Measurements from ENCODE around the gene KCTD16.

Gene KCTD16

GRCh38 chr5:144167998-144168397 is 2.7 kb upstream of the KCTD16 start:
- DNase-seq, result no peak
- Histone ChIP-seq H3K9me3 (ENCODE audit: severe bottlenecking) (no peaks in the 10 kb centered on the region), H3K27me3 (ENCODE audit: insufficient read depth, low read depth, severe bottlenecking) (no peaks in the 10 kb centered on the region), H3K4me3 (ENCODE audit: low read depth, low read length) (no peak overlapping the region), H3K36me3 (peaks cover 48% of the 10 kb centered on the region), H3K27ac (no peak overlapping the region)
- TF ChIP-seq, protein P1, sequence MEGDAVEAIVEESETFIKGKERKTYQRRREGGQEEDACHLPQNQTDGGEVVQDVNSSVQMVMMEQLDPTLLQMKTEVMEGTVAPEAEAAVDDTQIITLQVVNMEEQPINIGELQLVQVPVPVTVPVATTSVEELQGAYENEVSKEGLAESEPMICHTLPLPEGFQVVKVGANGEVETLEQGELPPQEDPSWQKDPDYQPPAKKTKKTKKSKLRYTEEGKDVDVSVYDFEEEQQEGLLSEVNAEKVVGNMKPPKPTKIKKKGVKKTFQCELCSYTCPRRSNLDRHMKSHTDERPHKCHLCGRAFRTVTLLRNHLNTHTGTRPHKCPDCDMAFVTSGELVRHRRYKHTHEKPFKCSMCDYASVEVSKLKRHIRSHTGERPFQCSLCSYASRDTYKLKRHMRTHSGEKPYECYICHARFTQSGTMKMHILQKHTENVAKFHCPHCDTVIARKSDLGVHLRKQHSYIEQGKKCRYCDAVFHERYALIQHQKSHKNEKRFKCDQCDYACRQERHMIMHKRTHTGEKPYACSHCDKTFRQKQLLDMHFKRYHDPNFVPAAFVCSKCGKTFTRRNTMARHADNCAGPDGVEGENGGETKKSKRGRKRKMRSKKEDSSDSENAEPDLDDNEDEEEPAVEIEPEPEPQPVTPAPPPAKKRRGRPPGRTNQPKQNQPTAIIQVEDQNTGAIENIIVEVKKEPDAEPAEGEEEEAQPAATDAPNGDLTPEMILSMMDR (IDR thresholded peaks at IDR 0.05; ENCODE audit: low read depth, low read length), result no peak

DNA sequence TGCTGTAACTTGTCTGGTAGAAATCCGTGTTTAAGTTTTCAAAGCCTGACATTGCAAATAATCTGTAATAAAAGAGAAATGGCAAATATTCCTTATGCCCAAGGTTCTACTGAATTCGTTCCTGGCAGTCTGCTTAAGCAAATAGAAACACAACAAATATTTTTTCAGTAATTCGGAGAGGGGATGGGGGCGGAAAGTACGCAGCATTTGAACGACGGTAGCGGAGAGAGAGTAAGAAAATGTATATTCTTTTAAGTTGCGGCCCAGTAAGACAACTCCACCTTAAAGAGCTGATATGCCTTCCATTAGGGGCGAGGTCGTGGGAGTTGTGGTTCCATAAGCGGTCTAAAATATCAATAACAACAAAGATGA is 783 bp upstream of the KCTD16 start:
- TF ChIP-seq, protein P1 (IDR thresholded peaks at IDR 0.05; ENCODE audit: low read depth, low read length), result no peak
- DNase-seq, result no peak
- Histone ChIP-seq H3K9me3 (ENCODE audit: severe bottlenecking) (no peaks in the 10 kb centered on the region), H3K36me3 (peaks cover 33% of the 10 kb centered on the region), H3K27ac (peak overlapping the region; percentile 79), H3K4me3 (ENCODE audit: low read depth, low read length) (peak overlapping the region; percentile 99), H3K27me3 (ENCODE audit: insufficient read depth, low read depth, severe bottlenecking) (no peaks in the 10 kb centered on the region)

DNA sequence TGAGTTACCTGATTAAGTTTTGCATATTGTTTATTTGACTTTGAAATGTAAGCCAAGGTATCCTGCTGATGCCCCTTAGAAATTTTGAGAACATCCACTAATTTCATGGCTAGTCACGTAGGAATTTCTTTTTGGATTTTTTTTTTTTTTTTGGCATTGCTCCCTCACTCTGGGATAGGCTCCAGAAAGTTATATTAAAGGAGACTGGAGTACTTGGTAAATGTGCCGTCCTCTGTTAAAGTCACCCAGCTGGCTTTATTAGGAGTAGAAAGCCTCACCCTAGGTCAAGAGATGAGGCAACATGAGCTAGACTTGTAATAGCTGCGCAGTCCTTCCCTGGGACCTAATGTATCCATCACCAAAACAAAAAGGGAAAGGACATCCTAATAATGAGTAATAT is 3.1 kb downstream of the KCTD16 start:
- H3K27ac ChIP-seq, result no peak overlapping the region
- peaks cover 4% of the 10 kb centered on the region for H3K36me3 ChIP-seq
- H3K27me3 ChIP-seq (ENCODE audit: insufficient read depth, low read depth, severe bottlenecking), result no peaks in the 10 kb centered on the region
- H3K9me3 ChIP-seq (ENCODE audit: severe bottlenecking), result no peaks in the 10 kb centered on the region
- DNase-seq, result no peak
- TF ChIP-seq, protein P1 (IDR thresholded peaks at IDR 0.05; ENCODE audit: low read depth, low read length), result no peak
- H3K4me3 ChIP-seq (ENCODE audit: low read depth, low read length), result no peak overlapping the region

DNA sequence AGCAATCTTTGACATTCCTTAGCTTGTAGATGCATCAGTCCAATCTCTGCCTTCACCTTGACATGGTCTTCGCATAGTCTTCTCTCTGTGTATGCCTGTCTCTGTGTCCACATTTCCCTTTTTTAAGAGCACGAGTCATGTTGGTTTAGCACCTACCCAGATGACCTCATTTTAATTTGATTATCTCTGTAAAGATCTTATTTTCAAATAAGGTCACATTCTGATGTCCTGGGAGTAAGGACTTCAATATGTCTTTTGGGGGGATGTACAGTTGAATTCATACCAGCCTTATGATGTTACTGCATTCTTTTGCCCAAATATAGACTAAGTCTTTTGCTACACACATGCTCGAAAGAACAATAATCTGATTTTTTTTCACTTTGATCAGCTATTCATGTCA is 6.9 kb downstream of the KCTD16 start:
- no peak for DNase-seq
- TF ChIP-seq, protein P1 (IDR thresholded peaks at IDR 0.05; ENCODE audit: low read depth, low read length), result no peak
- H3K9me3 ChIP-seq (ENCODE audit: severe bottlenecking), result no peaks in the 10 kb centered on the region
- no peaks in the 10 kb centered on the region for H3K36me3 ChIP-seq
- H3K27ac ChIP-seq, result no peak overlapping the region
- H3K4me3 ChIP-seq (ENCODE audit: low read depth, low read length), result no peak overlapping the region
- no peaks in the 10 kb centered on the region for H3K27me3 ChIP-seq (ENCODE audit: insufficient read depth, low read depth, severe bottlenecking)

DNA sequence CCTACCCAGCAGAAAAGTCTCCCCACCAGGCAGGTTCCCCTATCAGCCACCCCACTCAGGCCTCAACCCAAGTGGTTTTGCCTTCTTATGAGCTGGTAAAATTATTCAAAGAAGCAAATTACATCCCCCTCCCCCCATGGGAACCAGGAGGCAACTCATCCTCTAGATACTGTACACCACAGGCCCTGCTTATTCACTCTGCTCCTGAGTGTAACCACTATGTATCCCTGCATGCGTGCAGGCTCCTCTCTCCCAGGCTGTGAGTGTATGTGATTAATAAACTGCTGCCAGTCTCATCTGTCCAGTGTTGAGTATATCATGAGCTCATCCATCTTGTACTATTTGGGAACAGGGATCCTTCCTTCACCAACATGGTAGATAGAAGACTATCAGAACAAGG is 8.6 kb downstream of the KCTD16 start:
- no peaks in the 10 kb centered on the region for H3K27me3 ChIP-seq (ENCODE audit: insufficient read depth, low read depth, severe bottlenecking)
- H3K36me3 ChIP-seq, result no peaks in the 10 kb centered on the region
- no peaks in the 10 kb centered on the region for H3K9me3 ChIP-seq (ENCODE audit: severe bottlenecking)
- H3K4me3 ChIP-seq (ENCODE audit: low read depth, low read length), result no peak overlapping the region
- DNase-seq, result no peak
- no peak overlapping the region for H3K27ac ChIP-seq
- TF ChIP-seq, protein P1 (IDR thresholded peaks at IDR 0.05; ENCODE audit: low read depth, low read length), result no peak

- Histone ChIP-seq H3K27me3 (ENCODE audit: insufficient read depth, low read depth, severe bottlenecking) (no peaks in the 10 kb centered on the region), H3K9me3 (ENCODE audit: severe bottlenecking) (no peaks in the 10 kb centered on the region), H3K27ac (no peak overlapping the region), H3K4me3 (ENCODE audit: low read depth, low read length) (no peak overlapping the region), H3K36me3 (no peaks in the 10 kb centered on the region)
- no peak for DNase-seq
- TF ChIP-seq, protein P1 (IDR thresholded peaks at IDR 0.05; ENCODE audit: low read depth, low read length), result 0 out of 2 replicates have a peak, but pooled peaks have one; percentile 33
These were observed 12.7 kb downstream of the KCTD16 start for GRCh38 chr5:144183254-144183889.
